Measurements from ENCODE around the gene IL12RB2. TPM values are rescaled to one million over a fixed set of nuclear protein-coding genes. Genes with fewer than 3 reads are reported as not detected.

Gene IL12RB2
- total and polyA plus RNA-seq, 2 of the 13 experiments (the other 11 are each of a cell fraction or from before 2014, with no cell fraction given): not detected

- Histone ChIP-seq H3K9me3 (ENCODE audit: low read length) (no peaks in the 10 kb centered on the region), H3K27me3 (ENCODE audit: control insufficient read depth in 1 of 2, insufficient read depth in 2 of 2, low read length in 2 of 2) (no peaks in the 10 kb centered on the region), H3K9ac (ENCODE audit: insufficient read depth, low read depth, low read length) (no peak overlapping the region), H3K4me1 (ENCODE audit: insufficient read depth, low read length) (no peaks in the 10 kb centered on the region), H4K20me1 (ENCODE audit: insufficient read depth, low read length) (no peaks in the 10 kb centered on the region), H3K27ac (ENCODE audit: extremely low read length, insufficient read depth, low read length) (no peak overlapping the region), H3K4me2 (ENCODE audit: low read depth, low read length) (no peak overlapping the region), H2AFZ (ENCODE audit: low read length) (no peak overlapping the region), H3K4me3 (replicated peaks in 1 of 3; ENCODE audit: insufficient read depth in 1 of 3, low read depth in 2 of 3, low read length in 3 of 3) (no peak overlapping the region), H3K36me3 (replicated peaks in 1 of 2; ENCODE audit: control insufficient read depth in 1 of 2, insufficient read depth in 2 of 2, low read length in 2 of 2) (no peaks in the 10 kb centered on the region), H3K79me2 (ENCODE audit: insufficient read depth, low read length) (no peaks in the 10 kb centered on the region)
- BruUV-seq (replicated peaks): no TSS peak
- POLR2A ChIA-PET: no interaction called here
- in situ Hi-C loops (cut with HindIII; ENCODE audit: extremely low pct_ligation_motif_present, low pct_unique_long_range_greater_than_20kb): no loop called here
- FAIRE-seq (no peak), ATAC-seq (no peak), DNase-seq (ENCODE audit: low spot score) (no peak)
- intact Hi-C loops (cut with micrococcal nuclease; ENCODE audit: unreplicated experiment): no loop called here
- TF ChIP-seq TBX2 (CRISPR knock-in tag; IDR thresholded peaks at IDR 0.05; ENCODE audit: borderline replicate concordance) (no peak), HNRNPUL1 (IDR thresholded peaks at IDR 0.05; ENCODE audit: low read depth, low read length) (no peak), ZNF121 (CRISPR knock-in tag; IDR thresholded peaks at IDR 0.05) (no peak), ZNF670 (CRISPR knock-in tag; IDR thresholded peaks at IDR 0.05; ENCODE audit: borderline replicate concordance) (no peak), KDM5A (IDR thresholded peaks at IDR 0.05; ENCODE audit: borderline replicate concordance, low read length) (no peak), ASH2L (IDR thresholded peaks at IDR 0.05; ENCODE audit: insufficient read length, low read depth, low read length) (no peak), ZNF709 (CRISPR knock-in tag; IDR thresholded peaks at IDR 0.05) (no peak), ZNF10 (CRISPR knock-in tag; IDR thresholded peaks at IDR 0.05; ENCODE audit: borderline replicate concordance, low read depth) (no peak), FOXK2 (IDR thresholded peaks at IDR 0.05) (no peak), TIGD3 (CRISPR knock-in tag; IDR thresholded peaks at IDR 0.05; ENCODE audit: borderline replicate concordance) (no peak), PHF5A (CRISPR knock-in tag; IDR thresholded peaks at IDR 0.05; ENCODE audit: low read depth, unreplicated experiment) (no peak), SOX13 (IDR thresholded peaks at IDR 0.05) (no peak), SOX13 (CRISPR knock-in tag; conservative IDR thresholded peaks at IDR 0.05 in 1 of 2, IDR thresholded peaks at IDR 0.05 in 1 of 2) (no peak), ZNF362 (CRISPR knock-in tag; IDR thresholded peaks at IDR 0.05; ENCODE audit: borderline replicate concordance) (no peak)
- CTCF ChIA-PET (ENCODE audit: low intra/inter-chr PET ratio, low total read pairs): no interaction called here
Observed at GRCh38 chr1:67352211-67352610, 44.5 kb downstream of the IL12RB2 start.
